HEK293T (cell line): ENCODE measurements around the gene SEMA5A.

ENCODE experiments used
- BHLHE40 ChIP-seq: fragments of 450-650 bp; IDR thresholded peaks from 2 replicates; pipeline ENCODE4 v1.6.1; 2016; ENCODE audit warnings: mild to moderate bottlenecking, moderate library complexity, borderline replicate concordance
- FOXA1 ChIP-seq: fragments of 450-650 bp; IDR thresholded peaks from 2 replicates; pipeline ENCODE4 v1.6.1; 2016; ENCODE audit warnings: mild to moderate bottlenecking
- FOXK2 ChIP-seq: fragments of 450-650 bp; IDR thresholded peaks from 2 replicates; pipeline ENCODE4 v1.6.1; 2016; ENCODE audit warnings: mild to moderate bottlenecking
- FOXM1 ChIP-seq: fragments of 450-650 bp; IDR thresholded peaks from 2 replicates; pipeline ENCODE4 v1.6.1; 2017; ENCODE audit warnings: mild to moderate bottlenecking, borderline replicate concordance
- SUZ12 ChIP-seq: fragments of 450-650 bp; IDR thresholded peaks from 2 replicates; pipeline ENCODE4 v1.6.1; 2016; ENCODE audit warnings: mild to moderate bottlenecking

GRCh38 chr5:9363026-9363425 is 182.8 kb downstream of the SEMA5A start:
- TF ChIP-seq FOXK2 (no peak), SUZ12 (no peak), FOXM1 (no peak), BHLHE40 (no peak), FOXA1 (no peak)
